Glomerular visceral epithelial cell (primary cell): Measurements from ENCODE around the gene TBC1D24.
A peak's percentile ranks its signal among the peaks of the same experiment; 100 is the strongest.

Source experiments
- DNase-seq: peaks from one replicate; pipeline ENCODE4 v3.0.0-alpha.2; 2016; ENCODE audit errors: extremely low spot score

Gene TBC1D24

GRCh38 chr16:2516391-2517240, 41.7 kb downstream of the TBC1D24 start:
- DNase-seq: peak; percentile 38

DNA sequence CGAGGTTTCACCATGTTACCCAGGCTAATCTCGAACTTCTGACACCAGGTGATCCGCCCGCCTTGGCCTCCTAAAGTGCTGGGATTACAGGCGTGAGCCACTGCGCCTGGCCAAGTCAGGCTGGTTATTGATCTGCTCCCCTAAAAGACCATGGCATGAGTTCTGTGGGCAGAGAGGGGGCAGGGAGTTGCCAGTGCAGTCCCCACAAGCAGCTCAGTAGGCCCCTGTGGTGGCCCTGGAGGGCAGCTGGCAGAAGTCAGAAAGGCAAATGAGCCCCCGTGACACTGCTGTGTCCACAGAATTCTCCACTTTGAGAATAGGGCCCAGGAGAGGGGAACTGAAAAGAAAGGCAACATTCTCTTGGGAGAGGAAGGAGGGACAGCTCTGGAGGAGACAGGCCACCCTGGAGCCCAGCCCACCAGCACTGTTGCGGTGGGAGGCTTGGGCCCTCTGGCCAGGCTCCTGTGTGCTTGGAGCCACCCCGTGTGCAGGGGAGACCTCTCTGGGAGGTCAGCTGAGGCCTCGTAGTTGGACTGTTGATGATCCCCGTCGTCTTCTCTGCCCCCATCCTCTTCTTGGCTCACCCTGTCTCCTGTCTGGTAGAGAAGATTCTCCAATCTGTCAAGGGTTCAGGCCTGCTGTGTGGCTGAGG, 43.2 kb downstream of the TBC1D24 start:
- no peak for DNase-seq

DNA sequence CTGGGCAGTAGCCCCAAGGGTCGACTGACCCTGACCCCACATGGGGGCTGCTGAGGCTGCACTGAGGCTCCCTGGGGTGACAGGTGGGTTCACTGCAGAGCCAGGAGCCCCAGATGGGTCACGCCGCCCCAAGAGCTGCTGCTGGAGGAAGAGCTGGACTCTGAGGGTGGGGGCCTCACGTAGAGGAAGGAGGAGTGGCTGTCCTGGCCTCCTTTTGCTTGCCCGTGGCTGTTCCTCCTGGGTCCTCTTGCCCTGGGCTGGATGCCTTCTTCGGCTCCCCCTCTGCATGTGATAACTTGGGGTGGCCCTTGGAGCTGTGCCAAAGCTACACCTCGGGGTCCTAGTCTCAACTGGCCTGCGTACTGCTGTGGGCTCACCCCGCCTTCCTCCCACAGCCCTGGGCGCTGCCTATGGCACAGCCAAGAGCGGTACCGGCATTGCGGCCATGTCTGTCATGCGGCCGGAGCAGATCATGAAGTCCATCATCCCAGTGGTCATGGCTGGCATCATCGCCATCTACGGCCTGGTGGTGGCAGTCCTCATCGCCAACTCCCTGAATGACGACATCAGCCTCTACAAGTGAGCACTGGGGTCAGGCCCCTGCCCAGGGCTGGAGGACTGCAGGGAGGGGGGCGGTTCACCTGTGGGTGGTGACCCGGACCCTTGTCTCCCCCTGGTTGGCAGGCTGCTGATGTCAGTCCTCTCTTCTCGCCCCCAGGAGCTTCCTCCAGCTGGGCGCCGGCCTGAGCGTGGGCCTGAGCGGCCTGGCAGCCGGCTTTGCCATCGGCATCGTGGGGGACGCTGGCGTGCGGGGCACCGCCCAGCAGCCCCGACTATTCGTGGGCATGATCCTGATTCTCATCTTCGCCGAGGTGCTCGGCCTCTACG, 44.1 kb downstream of the TBC1D24 start:
- DNase-seq: no peak

DNA sequence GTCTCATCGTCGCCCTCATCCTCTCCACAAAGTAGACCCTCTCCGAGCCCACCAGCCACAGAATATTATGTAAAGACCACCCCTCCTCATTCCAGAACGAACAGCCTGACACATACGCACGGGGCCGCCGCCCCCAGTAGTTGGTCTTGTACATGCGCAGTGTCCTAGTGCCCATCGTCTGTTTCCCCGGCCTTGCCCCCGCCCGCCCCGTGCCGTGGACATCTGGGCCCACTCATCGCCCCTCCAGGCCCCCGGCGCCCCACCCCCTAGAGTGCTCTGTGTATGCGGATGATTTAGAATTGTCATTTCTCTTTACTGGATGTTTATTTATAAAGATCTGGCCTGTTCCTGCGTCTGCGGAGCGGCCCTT, 44.8 kb downstream of the TBC1D24 start:
- no peak for DNase-seq

DNA sequence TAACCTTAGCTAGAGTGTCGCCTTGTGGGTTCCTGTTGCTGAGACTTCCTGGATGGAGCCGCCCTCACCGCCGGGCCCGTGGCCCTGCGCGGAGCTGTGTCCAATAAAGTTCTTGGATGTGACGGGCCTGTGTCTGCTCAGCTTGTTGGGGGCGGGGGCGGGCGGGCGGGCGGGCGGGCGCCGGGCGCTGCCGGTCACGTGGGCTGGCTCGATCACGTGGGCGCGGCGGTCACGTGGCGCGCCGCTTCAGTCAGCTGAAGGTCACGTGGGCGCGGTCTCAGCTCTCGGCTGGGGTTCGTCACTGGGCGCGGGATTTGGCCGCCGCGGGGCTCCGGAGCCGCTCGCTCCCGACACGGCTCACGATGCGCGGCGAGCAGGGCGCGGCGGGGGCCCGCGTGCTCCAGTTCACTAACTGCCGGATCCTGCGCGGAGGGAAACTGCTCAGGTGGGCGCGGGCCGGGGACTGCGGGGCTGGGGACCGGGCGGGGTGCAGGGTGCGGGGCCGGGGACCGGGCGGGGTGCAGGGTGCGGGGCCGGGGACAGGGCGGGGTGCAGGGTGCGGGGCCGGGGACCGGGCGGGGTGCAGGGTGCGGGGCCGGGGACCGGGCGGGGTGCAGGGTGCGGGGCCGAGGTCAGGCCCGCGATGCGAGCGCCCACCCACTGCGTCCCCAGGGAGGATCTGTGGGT, 45.3 kb downstream of the TBC1D24 start, which contains the start of gene AMDHD2:
Gene AMDHD2 (plus strand): TSS at position 275 of the 687 bp plus-strand sequence. CDS start 88 bp downstream, at position 363.
- DNase-seq: peak; percentile 90

GRCh38 chr16:2520784-2521531, 46.0 kb downstream of the TBC1D24 start:
- peak; percentile 76 for DNase-seq

- no peak for DNase-seq
Observed at GRCh38 chr16:2523801-2524231, 48.9 kb downstream of the TBC1D24 start.

- no peak for DNase-seq
Observed at GRCh38 chr16:2524339-2524938, 49.5 kb downstream of the TBC1D24 start.

DNA sequence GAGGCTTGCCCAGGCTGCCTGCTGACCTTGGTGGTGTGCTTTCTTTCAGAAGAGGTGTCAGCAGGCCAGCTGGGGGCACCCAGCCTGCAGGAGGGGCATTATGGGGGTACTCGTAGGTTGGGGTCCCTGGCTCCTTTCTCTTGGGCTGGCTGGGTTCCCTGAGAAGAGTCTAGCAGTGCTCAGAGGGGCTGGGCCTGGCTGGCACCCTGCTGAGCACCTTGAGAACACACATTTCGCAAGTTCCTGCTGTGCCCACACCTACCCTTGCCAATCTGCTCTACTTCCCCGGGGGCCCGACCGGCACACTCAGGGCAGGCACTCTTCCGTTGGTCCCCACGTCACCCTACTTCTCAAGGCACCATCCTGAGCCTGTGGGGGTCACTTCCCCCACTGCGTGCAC, 51.2 kb downstream of the TBC1D24 start:
- no peak for DNase-seq

DNA sequence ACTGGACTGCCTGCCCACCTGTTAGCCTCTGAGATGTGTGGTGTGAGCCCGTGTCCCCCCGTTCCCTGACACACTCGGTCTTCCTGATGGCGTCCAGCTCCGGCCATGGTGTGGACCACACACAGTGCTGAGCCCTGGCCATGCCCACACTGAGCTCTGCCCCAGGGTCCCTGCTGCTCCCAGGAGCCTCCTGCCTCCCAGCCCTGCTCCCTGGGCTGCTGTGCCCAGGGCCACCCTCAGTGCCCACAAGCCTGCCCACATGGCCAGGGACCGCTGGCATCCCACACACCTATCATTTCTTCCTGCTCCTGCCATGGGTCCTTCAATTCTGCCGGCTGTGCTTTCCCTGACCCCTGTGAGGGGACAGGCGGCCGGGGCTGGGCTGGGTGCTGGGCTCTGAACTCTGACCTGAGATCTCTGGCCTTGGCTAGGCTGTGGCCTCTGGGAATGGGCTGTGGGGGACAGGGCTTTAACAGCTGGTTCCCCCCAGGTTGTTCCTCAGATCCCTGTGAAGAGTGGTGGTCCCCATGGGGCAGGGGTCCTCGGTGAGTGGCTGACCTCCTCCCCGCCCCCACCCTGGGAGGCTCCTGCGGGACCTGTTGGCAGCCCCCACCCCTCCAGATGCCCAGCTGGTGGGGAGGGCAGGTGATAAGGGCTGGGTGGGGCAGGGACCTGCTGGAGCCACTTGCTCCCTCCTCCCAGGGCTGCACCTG, 52.3 kb downstream of the TBC1D24 start:
- no peak for DNase-seq

GRCh38 chr16:2527784-2528100, 52.8 kb downstream of the TBC1D24 start:
- no peak for DNase-seq

GRCh38 chr16:2528161-2529060, 53.5 kb downstream of the TBC1D24 start:
- DNase-seq: no peak

DNA sequence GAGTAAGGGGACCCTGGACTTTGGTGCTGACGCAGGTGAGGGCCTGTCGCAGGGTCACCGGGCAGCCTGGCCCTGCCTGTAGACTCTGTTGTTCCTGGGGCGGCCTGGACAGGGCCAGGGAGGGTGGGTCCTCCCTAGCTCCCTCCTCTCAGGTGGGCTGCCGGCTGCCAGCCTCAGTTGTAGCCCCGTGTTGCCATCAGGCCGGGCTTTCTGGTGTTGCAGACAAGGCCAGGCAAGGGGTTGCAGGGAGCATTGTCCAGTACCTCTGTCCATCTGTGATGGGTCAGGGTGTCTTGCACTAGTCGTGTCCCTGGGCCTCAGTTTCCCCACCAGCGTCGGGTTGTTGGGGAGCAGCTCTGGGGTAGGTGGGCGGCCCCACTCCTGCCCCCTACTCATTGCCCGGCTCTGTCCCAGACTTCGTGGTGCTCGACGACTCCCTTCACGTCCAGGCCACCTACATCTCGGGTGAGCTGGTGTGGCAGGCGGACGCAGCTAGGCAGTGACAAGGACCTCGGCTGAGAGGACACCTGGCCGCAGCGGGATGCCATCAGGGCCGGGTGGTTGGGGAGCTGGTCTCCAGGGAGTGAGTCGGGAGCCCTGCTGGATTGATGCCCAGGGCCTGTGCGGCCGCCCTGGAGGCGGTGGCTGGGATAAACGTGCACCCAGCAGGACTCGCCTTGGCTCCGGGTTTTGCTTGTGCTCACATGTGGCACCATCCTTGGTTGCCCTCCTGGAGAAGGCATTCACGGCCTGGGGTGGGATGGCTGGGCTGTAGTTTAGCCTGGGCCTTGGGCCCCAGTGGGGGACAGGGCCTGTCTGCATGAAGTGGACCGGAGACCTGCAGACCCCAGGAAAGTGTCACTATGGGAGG, 54.4 kb downstream of the TBC1D24 start:
- DNase-seq: no peak

- DNase-seq: no peak
Observed at GRCh38 chr16:2529961-2530628, 55.2 kb downstream of the TBC1D24 start.

- DNase-seq: no peak
Observed at GRCh38 chr16:2530629-2531318, 55.8 kb downstream of the TBC1D24 start.

DNA sequence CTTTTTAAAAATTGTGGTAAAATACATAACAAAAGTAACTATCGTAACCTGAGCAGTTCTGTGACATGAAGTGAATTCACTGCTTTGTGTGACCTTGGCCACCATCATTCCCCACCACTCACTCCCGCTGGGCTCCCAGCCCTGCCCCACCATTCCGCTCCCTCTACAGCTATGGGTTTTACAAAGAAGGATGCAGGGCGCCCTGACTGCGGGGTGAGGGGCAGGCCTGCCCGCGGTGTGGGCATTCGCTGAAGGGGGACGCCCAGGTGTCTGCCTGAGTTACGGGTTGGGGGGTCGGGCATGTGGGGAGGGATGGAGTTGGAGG, 56.4 kb downstream of the TBC1D24 start, which contains the start of gene CEMP1:
Gene CEMP1 (minus strand): TSS at position 38 of the 325 bp plus-strand sequence. CDS start 335 bp downstream, outside the sequence.
- no peak for DNase-seq
